GM18502 (cell line): ENCODE results near the gene HRAS.
"Not testable (repeated sequence)": the region's sequence is repeated elsewhere in the genome, so short reads cannot be mapped to it uniquely, and the experiment has no call there.

Experiments
- ATAC-seq: cut with Tn5 transposase; IDR thresholded peaks from one replicate; pipeline ENCODE4 v1.9.1; 2021; ENCODE audit warnings: mild to moderate bottlenecking; ENCODE audit not compliant: unreplicated experiment, poor library complexity

The HRAS gene

DNA sequence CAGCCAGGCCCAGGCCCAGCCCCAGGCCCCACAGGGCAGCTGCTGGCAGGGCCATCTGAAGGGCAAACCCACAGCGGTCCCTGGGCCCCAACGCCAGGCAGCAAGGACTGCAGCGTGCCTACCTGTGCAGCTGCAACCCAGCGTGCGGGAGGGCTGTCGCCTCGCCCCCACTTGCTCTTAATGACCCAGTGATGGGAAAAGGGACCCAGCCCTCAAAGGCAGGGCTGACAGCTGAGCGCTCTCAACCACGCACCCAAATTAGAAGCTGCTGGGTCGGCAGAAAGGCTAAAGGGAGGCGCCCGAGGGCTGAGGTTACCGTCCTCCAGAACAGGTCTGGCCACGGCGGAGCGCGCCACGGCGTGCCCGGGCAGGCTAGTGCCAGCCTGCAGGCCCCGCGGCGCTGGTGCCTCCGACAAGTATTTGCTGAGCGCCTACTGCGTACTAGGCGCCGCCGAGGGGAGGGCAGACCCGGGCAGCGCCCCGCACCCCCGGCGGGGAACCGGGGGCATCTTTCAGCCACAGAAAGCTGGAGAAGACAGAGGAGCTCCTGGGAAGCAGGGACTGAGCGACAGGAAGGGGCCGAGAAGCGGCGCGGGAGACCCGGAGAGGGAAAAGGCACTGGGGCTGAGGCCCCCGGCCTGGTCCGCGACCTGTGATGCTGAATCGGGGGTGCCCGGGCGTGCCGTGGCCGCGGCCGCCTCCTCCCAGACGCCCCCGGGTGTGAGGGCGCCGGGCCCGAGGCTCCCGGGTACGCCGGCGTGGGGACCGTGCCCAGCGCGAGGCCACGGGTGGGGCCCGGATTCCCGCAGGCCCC lies 773 bp downstream of the HRAS start:
- peak; percentile 6 for ATAC-seq

DNA sequence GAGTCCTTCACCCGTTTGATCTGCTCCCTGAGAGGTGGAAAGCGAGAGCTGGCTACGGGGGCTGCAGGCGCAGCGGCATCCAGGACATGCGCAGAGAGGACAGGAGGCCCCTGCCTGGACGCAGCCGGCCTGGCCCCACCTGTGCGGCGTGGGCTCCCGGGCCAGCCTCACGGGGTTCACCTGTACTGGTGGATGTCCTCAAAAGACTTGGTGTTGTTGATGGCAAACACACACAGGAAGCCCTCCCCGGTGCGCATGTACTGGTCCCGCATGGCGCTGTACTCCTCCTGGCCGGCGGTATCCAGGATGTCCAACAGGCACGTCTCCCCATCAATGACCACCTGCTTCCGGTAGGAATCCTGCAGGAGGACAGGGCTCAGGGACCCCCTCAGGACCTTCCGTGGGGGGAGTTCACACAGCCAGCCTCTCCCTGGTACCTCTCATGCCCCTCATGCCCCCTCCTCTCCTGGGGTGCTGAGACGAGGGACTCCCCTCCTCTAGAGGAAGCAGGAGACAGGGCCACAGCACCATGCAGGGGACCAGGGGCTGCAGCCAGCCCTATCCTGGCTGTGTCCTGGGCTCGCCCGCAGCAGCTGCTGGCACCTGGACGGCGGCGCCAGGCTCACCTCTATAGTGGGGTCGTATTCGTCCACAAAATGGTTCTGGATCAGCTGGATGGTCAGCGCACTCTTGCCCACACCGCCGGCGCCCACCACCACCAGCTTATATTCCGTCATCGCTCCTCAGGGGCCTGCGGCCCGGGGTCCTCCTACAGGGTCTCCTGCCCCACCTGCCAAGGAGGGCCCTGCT lies 1.6 kb downstream of the HRAS start:
- no peak for ATAC-seq

DNA sequence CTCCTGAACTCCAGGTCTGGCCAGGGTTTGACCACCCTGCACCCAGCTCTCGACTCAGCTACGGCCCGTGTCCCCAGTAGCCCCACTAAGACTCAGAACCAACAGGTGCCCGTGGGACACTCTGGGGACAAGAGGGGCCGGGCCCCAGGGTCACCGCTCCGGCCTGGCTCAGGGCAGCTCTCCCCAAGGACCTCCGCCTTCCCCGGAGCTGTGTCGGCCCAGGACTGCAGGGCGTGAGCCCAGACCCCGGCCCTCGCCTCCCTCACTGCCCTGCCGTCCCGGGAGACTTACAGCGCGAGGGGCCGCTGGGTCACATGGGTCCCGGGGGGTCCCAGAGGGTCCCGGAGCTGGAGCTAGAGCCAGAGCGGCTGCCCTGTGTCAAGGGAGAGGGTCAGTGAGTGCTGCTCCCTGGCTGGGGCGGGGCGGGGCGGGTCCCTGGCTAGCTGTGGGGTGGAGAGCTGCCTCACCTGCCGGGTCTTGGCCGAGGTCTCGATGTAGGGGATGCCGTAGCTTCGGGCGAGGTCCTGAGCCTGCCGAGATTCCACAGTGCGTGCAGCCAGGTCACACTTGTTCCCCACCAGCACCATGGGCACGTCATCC lies 2.3 kb downstream of the HRAS start:
- no peak for ATAC-seq

DNA sequence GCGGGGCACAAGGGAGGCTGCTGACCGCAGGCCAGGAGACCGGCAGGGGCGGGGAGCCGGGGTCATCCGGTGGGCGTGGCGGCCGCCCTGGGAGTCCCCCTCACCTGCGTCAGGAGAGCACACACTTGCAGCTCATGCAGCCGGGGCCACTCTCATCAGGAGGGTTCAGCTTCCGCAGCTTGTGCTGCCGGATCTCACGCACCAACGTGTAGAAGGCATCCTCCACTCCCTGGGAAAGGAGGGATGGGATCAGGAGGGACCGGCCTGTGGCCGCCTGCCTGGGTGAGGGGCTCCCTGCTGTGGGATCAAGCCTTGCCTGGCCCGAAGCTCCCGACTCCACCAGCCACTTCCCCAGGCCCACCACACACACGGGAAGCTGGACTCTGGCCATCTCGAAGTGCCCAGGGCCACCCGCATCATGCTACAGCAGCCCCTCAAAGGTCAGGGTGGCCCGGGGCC lies 2.8 kb downstream of the HRAS start:
- ATAC-seq = no peak

DNA sequence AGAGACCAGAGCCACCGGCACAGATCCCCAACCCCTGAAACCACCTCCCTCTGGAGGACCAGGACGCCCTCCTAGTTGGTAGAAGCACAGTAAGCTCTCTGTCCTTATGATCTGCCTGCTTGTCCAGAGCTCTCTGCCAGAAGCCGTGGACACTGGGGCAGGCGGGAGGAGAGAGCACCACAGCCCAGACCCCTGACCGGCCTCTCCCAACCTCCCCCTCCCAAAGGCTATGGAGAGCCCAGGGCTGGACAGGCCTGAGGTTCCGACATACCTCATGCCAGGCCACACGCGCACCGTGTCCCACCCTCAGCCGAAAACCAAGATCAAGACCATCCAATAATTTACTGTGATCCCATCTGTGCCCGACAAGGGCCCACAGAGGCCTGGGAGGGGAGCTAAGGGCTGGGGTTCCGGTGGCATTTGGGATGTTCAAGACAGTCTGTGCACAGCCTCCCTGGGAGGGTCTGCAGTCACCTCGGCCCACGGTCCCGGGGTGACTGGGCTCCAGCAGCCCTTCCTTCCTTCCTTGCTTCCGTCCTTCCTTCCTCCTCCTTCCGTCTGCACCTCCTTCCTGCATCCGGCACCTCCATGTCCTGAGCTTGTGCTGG lies 3.4 kb downstream of the HRAS start:
- ATAC-seq = no peak

DNA sequence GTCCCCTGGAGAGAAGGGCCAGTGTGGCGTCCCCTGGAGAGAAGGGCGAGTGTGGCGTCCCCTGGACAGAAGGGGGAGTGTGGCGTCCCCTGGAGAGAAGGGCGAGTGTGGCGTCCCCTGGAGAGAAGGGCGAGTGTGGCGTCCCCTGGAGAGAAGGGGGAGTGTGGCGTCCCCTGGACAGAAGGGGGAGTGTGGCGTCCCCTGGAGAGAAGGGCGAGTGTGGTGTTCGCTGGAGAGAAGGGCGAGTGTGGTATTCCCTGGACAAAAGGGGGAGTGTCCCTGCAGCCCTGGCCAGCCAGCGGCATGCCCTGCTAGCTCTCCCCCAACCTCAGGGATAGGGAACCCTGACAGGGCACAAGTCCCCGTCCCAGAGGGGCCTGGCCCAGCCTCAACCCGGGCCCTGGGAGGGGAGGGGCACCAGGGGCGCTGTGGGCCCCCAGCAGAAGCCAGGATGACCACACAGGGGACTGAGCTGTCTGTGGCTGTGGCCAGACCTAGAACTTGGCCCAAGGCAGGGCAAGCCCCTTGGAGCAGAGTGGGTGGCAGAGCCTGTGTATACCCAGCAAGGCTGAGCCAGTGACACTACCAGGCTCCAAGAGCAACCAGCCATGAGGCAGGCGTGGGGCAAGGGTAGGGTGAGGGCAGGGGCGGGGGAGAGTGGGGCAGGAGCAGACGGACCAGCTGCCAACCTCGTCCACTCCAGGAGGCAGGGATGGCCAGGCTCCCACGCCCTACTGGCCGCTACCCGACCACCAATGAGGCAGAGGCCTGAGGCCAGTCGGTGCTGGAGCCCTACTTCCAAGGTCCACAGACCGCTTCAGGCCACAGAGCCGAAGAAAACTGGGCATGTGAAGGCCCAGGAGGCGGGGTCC lies 4.2 kb downstream of the HRAS start:
- no peak for ATAC-seq

DNA sequence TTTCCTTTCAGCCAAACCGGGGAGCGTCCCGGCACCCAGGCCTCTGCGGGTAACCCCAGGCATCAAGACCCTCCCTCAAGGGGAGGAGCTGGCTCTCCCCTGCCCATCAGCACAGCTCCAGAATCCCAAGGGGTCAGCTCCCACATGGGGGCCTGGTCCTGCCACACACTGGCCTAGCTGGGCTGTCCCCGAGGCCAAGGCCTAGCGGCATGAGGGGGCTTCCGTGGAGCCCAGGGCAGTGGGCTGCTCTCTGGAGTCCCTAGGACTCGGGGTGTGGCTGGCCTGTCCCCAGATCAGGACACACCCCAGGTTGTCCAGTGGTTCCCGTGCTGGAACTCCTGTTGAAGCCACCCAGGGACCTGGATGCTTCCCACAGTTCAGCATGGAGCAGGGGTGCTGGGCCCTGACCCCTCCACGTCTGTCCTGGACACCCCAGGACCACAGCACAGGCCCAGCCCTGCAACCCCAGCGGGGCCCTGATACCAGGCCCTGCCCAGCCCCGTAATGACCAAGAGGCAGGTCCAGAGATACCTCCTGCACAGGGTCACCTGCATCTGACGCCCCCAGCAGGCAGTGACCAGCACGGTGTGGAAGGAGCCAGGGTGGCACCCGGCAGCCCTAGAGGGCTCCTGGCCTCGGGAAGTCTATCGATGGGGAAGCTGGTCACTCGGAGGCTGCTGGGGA lies 5.5 kb downstream of the HRAS start:
- no peak for ATAC-seq

DNA sequence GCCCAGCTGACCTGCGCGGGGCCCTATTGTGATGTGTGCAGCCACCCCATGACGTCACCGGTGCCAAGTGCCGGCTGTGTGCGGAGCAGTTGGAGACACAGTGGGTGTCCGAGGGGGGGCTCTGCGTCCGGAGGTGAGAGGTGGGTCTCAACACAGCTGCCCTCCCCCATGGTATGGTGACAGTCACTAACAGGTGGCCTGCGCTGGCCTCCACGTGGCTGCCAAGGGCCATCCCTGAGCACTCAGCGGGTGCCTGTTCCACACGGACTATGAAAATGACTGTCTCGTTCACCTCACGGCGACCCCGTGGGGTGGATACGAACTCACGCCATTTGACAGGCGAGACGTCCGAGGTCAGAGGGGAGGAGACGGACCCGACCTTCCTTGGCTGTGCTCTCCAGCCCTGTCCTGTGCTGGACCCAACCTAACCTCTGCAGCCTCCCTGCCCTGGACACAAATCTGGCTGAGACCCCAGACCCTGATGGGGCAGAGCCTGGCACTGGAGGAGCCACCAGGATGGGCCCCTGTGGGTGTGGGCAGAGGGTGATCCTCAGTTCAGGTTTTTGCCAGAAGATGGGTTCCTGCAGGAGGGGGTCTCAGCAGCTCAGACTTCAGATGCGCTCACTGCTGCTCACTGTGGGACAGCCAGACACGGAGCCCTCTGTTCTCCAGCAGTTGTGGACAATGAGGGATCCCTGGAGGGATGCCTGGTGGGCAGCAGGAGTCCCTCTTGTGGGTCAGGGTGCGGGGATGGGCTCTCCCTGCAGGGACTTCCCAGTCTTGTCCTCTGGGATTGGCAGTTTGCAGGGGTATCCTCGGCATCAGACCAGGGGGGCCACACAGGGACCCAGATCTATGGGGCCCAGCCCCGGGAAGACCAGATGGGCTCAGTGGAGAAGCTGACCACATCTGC lies 6.3 kb downstream of the HRAS start:
- no peak for ATAC-seq

DNA sequence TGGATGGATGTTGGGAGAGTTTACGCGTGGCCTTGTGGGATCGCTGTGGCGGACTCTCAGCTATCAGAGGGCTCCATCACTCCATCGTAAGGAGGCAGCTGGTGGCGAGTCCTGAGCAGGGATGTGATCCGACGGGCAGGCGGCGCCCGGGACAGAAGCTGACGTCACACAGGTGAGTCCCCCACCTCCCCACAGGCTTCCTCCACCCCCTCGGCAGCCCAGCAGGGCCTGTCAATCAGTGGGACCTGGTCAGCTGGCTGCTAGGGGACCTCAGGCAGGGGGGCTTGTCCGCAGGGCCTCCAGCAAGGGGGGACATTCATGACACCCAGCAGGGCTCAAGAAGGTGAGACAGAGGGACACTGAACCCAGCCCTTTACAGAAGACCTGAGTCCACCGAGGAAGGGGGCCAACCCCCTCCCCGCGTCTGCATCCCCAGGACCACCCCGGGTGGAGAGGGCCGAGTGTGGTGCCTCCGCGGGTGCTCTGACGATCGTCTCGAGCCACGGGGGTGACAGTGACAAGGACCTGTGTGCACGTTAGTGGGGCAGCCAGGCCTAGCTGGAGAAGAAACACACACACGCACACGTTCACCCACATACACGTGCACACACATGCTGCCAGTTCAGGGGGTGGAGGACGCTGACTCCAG lies 7.1 kb downstream of the HRAS start:
- ATAC-seq = no peak

DNA sequence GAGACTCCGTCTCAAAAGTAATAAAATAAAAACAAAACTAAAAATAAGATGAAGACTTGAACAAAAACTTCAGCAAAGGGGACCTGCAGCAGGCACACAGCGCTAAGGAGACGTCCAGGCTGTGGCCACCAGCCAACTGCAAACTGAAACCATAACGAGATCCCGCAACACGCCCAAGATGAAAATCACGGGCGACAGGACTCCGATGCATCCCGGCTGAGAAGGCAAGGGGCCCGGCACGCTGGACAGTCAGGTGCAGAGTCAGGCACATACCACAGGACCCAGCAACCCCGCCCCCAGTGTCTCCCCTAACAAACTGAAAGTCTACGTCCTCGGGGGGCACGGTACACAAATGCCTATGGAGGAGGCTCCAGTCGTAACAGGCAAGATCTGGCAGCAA lies 9.2 kb downstream of the HRAS start:
- ATAC-seq = no peak

DNA sequence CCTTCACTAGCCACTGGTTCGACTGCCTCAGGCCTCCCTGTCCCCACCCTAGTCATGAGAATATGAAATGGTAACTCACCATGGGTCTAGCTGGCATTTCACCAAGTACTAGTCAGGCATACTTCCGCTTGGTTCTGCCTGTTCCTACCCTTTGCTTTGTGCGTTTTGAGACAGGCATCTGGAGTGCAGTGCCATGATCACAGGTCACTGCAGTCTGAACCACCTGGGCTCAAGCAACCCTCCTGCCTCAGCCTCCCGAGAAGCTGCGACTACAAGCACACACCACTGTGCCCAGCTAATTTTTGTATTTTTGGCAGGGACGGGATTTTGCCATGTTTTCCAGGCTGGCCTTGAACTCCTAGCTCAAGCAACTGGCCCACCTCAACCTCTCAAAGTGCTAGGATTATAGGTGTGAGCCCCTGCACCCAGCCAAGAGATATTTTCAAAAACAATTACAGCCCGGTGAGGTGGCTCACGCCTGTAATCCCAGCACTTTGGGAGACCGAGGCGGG lies 14.1 kb downstream of the HRAS start:
- ATAC-seq = no peak

DNA sequence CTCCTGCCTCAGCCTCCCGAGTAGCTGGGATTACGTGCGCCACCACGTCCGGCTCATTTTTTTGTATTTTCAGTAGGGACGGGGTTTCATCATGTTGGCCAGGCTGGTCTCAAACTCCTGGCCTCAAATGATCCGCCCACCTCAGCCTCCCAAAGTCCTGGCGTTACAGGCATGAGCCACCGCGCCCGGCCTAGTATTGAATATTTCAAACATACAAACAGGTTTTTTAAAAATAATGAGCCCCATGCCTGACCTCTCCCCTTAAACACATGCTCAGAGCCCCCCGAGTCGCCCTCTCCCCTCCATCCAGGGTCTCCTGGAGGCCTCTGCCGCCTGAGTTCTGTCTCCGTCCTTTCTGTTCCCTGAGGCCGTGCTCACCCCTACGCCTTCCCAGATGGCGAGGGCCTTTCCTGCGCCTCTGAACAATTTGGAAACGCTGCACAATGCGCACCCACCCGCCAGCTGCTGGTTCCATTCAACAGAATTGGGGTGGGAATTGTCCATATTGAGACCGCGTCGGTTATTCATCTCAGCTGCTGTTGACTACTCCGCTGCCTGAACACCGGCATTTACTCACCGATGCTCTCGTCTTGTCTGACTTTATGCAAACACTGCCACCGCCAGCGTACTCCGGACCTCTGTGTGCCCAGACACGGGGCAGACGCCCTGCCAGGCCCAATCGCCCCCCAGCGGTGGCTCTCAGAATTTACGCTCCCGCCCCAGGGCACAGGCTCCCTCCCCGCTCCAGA lies 14.8 kb downstream of the HRAS start:
- no peak for ATAC-seq

DNA sequence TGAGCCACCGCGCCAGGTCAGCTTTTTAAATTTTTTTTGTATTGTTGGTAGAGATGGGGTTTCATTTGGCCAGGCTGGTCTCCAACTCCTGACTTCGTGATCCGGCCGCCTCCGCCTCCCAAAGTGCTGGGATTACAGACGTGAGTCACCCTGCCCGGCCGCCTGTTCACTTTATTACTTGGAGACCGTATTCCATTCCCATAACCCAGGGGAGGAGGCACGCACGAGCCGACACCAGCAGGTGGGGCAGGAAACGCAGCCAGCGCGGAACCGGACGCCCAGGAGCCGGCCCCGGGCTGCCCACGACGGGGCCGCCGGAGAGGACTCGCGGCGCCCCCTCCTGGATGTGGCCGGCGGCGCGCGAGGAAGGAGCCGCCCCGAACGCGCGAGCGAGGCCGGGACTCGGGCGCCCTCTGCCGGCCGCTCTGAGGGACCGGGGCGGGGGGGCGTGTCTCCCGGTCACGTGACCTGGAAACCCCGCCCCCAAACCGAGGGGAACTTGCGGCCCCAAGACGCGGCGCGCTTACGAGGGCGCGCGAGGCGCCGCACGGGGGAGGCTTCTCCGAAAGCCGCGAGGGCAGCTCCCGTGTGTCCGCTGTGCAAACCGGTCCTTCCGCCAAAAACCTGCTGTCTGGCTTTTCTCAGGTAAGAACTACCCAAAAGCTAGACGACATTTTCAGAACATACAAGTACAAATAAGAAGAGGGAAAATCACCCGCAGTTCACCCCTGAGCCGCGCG lies 16.7 kb downstream of the HRAS start:
- peak; percentile 80 for ATAC-seq

DNA sequence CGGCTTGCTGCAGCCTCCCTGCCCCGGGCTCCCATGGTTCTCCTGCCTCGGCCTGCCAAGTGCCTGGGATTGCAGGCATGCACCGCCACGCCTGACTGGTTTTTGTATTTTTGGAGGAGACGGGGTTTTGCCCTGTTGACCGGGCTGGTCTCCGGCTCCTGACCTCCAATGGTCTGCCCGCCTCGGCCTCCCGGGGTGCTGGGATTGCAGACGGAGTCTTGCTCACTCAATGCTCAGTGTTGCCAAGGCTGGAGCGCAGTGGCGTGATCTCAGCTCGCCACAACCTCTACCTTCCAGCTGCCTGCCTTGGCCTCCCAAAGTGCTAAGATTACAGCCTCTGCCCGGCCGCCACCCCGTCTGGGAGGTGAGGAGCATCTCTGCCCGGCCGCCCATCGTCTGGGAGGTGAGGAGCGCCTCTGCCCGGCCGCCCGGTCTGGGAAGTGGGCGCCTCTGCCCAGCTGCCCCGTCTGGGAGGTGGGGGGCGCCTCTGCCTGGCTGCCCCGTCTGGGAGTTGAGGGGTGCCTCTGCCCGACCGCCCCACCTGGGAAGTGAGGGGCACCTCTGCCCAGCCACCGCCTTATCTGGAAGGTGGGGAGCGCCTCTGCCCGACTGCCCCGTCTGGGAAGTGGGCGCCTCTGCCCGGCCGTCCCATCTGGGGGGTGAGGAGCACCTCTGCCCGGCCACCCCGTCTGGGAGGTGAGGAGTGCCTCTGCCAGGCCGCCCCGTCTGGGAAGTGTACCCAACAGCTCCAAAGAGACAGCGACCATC lies 18.3 kb downstream of the HRAS start:
- not testable (repeated sequence) for ATAC-seq

DNA sequence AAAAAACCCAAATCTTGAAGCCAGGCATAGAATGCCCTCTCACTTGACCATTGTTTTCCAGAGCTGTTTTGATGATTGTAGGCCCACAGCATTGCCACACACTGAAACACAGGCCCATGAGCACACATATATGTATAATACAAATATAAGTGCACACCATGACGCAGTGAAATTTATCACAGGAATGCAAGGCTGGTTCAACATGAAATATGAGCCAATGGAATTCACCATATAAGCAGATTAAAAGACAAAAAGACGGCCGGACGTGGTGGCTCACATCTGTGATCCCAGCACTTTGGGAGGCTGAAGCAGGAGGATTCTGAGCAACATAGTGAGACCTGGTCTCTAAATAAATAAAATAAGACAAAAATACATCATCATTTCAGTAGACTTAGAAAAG lies 19.0 kb downstream of the HRAS start:
- ATAC-seq = no peak
